ENCODE results near the gene CBLB. TPM values are rescaled to one million over a fixed set of nuclear protein-coding genes. Genes with fewer than 3 reads are reported as not detected.

CBLB gene
- total RNA-seq, 1 donor from 2014 or later, result 19.8 TPM

GRCh38 chr3:105674437-105675065 is 194.3 kb downstream of the CBLB start:
- no peaks in the 10 kb centered on the region for H3K9me3 ChIP-seq (ENCODE audit: control insufficient read depth in 3 of 3, low read length in 3 of 3)
- H3K4me3 ChIP-seq (ENCODE audit: low read length in 3 of 3), result no peak overlapping the region
- H3K4me1 ChIP-seq (ENCODE audit: control insufficient read depth in 3 of 3, insufficient read depth in 3 of 3, low read length in 3 of 3), result no peaks in the 10 kb centered on the region
- no peak overlapping the region for H3K27ac ChIP-seq (ENCODE audit: low read depth, low read length)
- H3K9ac ChIP-seq (ENCODE audit: low read depth in 1 of 3, low read length in 3 of 3), result no peak overlapping the region
- peaks cover 8 to 26% (median 14%) of the 10 kb centered on the region in 3 donors for H3K36me3 ChIP-seq (ENCODE audit: control insufficient read depth in 3 of 3, insufficient read depth in 3 of 3, low read length in 3 of 3)
- H3K27me3 ChIP-seq (ENCODE audit: control insufficient read depth in 3 of 3, insufficient read depth in 3 of 3, low read length in 3 of 3), result no peaks in the 10 kb centered on the region

- H3K4me1 ChIP-seq (ENCODE audit: control insufficient read depth in 3 of 3, insufficient read depth in 3 of 3, low read length in 3 of 3), result no peaks in the 10 kb centered on the region
- no peaks in the 10 kb centered on the region for H3K27me3 ChIP-seq (ENCODE audit: control insufficient read depth in 3 of 3, insufficient read depth in 3 of 3, low read length in 3 of 3)
- no peak overlapping the region for H3K9ac ChIP-seq (ENCODE audit: low read depth in 1 of 3, low read length in 3 of 3)
- no peak overlapping the region for H3K4me3 ChIP-seq (ENCODE audit: low read length in 3 of 3)
- peaks cover 9 to 27% (median 21%) of the 10 kb centered on the region in 3 donors for H3K36me3 ChIP-seq (ENCODE audit: control insufficient read depth in 3 of 3, insufficient read depth in 3 of 3, low read length in 3 of 3)
- H3K9me3 ChIP-seq (ENCODE audit: control insufficient read depth in 3 of 3, low read length in 3 of 3), result no peaks in the 10 kb centered on the region
- H3K27ac ChIP-seq (ENCODE audit: low read depth, low read length), result no peak overlapping the region
These were observed 195.8 kb downstream of the CBLB start for GRCh38 chr3:105672996-105673395.

GRCh38 chr3:105662306-105662705 is 206.5 kb downstream of the CBLB start:
- H3K36me3 ChIP-seq (ENCODE audit: control insufficient read depth in 3 of 3, insufficient read depth in 3 of 3, low read length in 3 of 3), result peaks cover 6 to 9% (median 8%) of the 10 kb centered on the region in 3 donors
- H3K9ac ChIP-seq (ENCODE audit: low read depth in 1 of 3, low read length in 3 of 3), result no peak overlapping the region

GRCh38 chr3:105661461-105661860 is 207.4 kb downstream of the CBLB start:
- Histone ChIP-seq H3K27ac (ENCODE audit: low read depth, low read length) (no peak overlapping the region), H3K4me1 (ENCODE audit: control insufficient read depth in 3 of 3, insufficient read depth in 3 of 3, low read length in 3 of 3) (no peaks in the 10 kb centered on the region), H3K9me3 (ENCODE audit: control insufficient read depth in 3 of 3, low read length in 3 of 3) (no peaks in the 10 kb centered on the region), H3K4me3 (ENCODE audit: low read length in 3 of 3) (no peak overlapping the region), H3K27me3 (ENCODE audit: control insufficient read depth in 3 of 3, insufficient read depth in 3 of 3, low read length in 3 of 3) (no peaks in the 10 kb centered on the region), H3K36me3 (ENCODE audit: control insufficient read depth in 3 of 3, insufficient read depth in 3 of 3, low read length in 3 of 3) (peaks cover 6 to 11% (median 9%) of the 10 kb centered on the region in 3 donors), H3K9ac (ENCODE audit: low read depth in 1 of 3, low read length in 3 of 3) (no peak overlapping the region)

More at GRCh38 chr3:105662306-105662705, 206.5 kb downstream of the CBLB start:
- Histone ChIP-seq H3K4me3 (ENCODE audit: low read length in 3 of 3) (no peak overlapping the region), H3K27me3 (ENCODE audit: control insufficient read depth in 3 of 3, insufficient read depth in 3 of 3, low read length in 3 of 3) (no peaks in the 10 kb centered on the region), H3K4me1 (ENCODE audit: control insufficient read depth in 3 of 3, insufficient read depth in 3 of 3, low read length in 3 of 3) (no peaks in the 10 kb centered on the region), H3K27ac (ENCODE audit: low read depth, low read length) (no peak overlapping the region), H3K9me3 (ENCODE audit: control insufficient read depth in 3 of 3, low read length in 3 of 3) (no peaks in the 10 kb centered on the region)

- Histone ChIP-seq H3K9ac (ENCODE audit: low read depth in 1 of 3, low read length in 3 of 3) (no peak overlapping the region), H3K36me3 (ENCODE audit: control insufficient read depth in 3 of 3, insufficient read depth in 3 of 3, low read length in 3 of 3) (peaks cover 5 to 11% (median 6%) of the 10 kb centered on the region in 3 donors), H3K27me3 (ENCODE audit: control insufficient read depth in 3 of 3, insufficient read depth in 3 of 3, low read length in 3 of 3) (no peaks in the 10 kb centered on the region), H3K9me3 (ENCODE audit: control insufficient read depth in 3 of 3, low read length in 3 of 3) (no peaks in the 10 kb centered on the region), H3K27ac (ENCODE audit: low read depth, low read length) (no peak overlapping the region), H3K4me1 (ENCODE audit: control insufficient read depth in 3 of 3, insufficient read depth in 3 of 3, low read length in 3 of 3) (no peaks in the 10 kb centered on the region), H3K4me3 (ENCODE audit: low read length in 3 of 3) (no peak overlapping the region)
These were observed 211.9 kb downstream of the CBLB start for GRCh38 chr3:105656651-105657504.

GRCh38 chr3:105653868-105654267 is 214.9 kb downstream of the CBLB start:
- no peaks in the 10 kb centered on the region for H3K4me1 ChIP-seq (ENCODE audit: control insufficient read depth in 3 of 3, insufficient read depth in 3 of 3, low read length in 3 of 3)
- H3K27me3 ChIP-seq (ENCODE audit: control insufficient read depth in 3 of 3, insufficient read depth in 3 of 3, low read length in 3 of 3), result no peaks in the 10 kb centered on the region
- H3K9me3 ChIP-seq (ENCODE audit: control insufficient read depth in 3 of 3, low read length in 3 of 3), result no peaks in the 10 kb centered on the region
- no peak overlapping the region for H3K9ac ChIP-seq (ENCODE audit: low read depth in 1 of 3, low read length in 3 of 3)
- no peak overlapping the region for H3K4me3 ChIP-seq (ENCODE audit: low read length in 3 of 3)
- H3K27ac ChIP-seq (ENCODE audit: low read depth, low read length), result no peak overlapping the region
- H3K36me3 ChIP-seq (ENCODE audit: control insufficient read depth in 3 of 3, insufficient read depth in 3 of 3, low read length in 3 of 3), result peaks cover 4 to 10% (median 4%) of the 10 kb centered on the region in 3 donors

GRCh38 chr3:105653166-105653565 is 215.6 kb downstream of the CBLB start:
- H3K4me3 ChIP-seq (ENCODE audit: low read length in 3 of 3), result no peak overlapping the region
- H3K9ac ChIP-seq (ENCODE audit: low read depth in 1 of 3, low read length in 3 of 3), result no peak overlapping the region
- H3K36me3 ChIP-seq (ENCODE audit: control insufficient read depth in 3 of 3, insufficient read depth in 3 of 3, low read length in 3 of 3), result peaks cover 0 to 4% (median 0%) of the 10 kb centered on the region in 3 donors
- H3K27me3 ChIP-seq (ENCODE audit: control insufficient read depth in 3 of 3, insufficient read depth in 3 of 3, low read length in 3 of 3), result no peaks in the 10 kb centered on the region
- no peaks in the 10 kb centered on the region for H3K9me3 ChIP-seq (ENCODE audit: control insufficient read depth in 3 of 3, low read length in 3 of 3)
- H3K27ac ChIP-seq (ENCODE audit: low read depth, low read length), result no peak overlapping the region
- no peaks in the 10 kb centered on the region for H3K4me1 ChIP-seq (ENCODE audit: control insufficient read depth in 3 of 3, insufficient read depth in 3 of 3, low read length in 3 of 3)

- Histone ChIP-seq H3K9ac (ENCODE audit: low read depth in 1 of 3, low read length in 3 of 3) (no peak overlapping the region), H3K4me3 (ENCODE audit: low read length in 3 of 3) (no peak overlapping the region), H3K36me3 (ENCODE audit: control insufficient read depth in 3 of 3, insufficient read depth in 3 of 3, low read length in 3 of 3) (no peaks in the 10 kb centered on the region), H3K27me3 (ENCODE audit: control insufficient read depth in 3 of 3, insufficient read depth in 3 of 3, low read length in 3 of 3) (no peaks in the 10 kb centered on the region), H3K27ac (ENCODE audit: low read depth, low read length) (no peak overlapping the region), H3K4me1 (ENCODE audit: control insufficient read depth in 3 of 3, insufficient read depth in 3 of 3, low read length in 3 of 3) (no peaks in the 10 kb centered on the region), H3K9me3 (ENCODE audit: control insufficient read depth in 3 of 3, low read length in 3 of 3) (no peaks in the 10 kb centered on the region)
These were observed 219.3 kb downstream of the CBLB start for GRCh38 chr3:105649480-105649879.

GRCh38 chr3:105647047-105647446 is 221.8 kb downstream of the CBLB start:
- Histone ChIP-seq H3K9ac (ENCODE audit: low read depth in 1 of 3, low read length in 3 of 3) (no peak overlapping the region), H3K4me1 (ENCODE audit: control insufficient read depth in 3 of 3, insufficient read depth in 3 of 3, low read length in 3 of 3) (no peaks in the 10 kb centered on the region), H3K27ac (ENCODE audit: low read depth, low read length) (no peak overlapping the region), H3K4me3 (ENCODE audit: low read length in 3 of 3) (no peak overlapping the region), H3K9me3 (ENCODE audit: control insufficient read depth in 3 of 3, low read length in 3 of 3) (no peaks in the 10 kb centered on the region), H3K27me3 (ENCODE audit: control insufficient read depth in 3 of 3, insufficient read depth in 3 of 3, low read length in 3 of 3) (no peaks in the 10 kb centered on the region), H3K36me3 (ENCODE audit: control insufficient read depth in 3 of 3, insufficient read depth in 3 of 3, low read length in 3 of 3) (no peaks in the 10 kb centered on the region)

- Histone ChIP-seq H3K4me1 (ENCODE audit: control insufficient read depth in 3 of 3, insufficient read depth in 3 of 3, low read length in 3 of 3) (no peaks in the 10 kb centered on the region), H3K27me3 (ENCODE audit: control insufficient read depth in 3 of 3, insufficient read depth in 3 of 3, low read length in 3 of 3) (no peaks in the 10 kb centered on the region), H3K9me3 (ENCODE audit: control insufficient read depth in 3 of 3, low read length in 3 of 3) (no peaks in the 10 kb centered on the region), H3K36me3 (ENCODE audit: control insufficient read depth in 3 of 3, insufficient read depth in 3 of 3, low read length in 3 of 3) (no peaks in the 10 kb centered on the region), H3K4me3 (ENCODE audit: low read length in 3 of 3) (no peak overlapping the region), H3K9ac (ENCODE audit: low read depth in 1 of 3, low read length in 3 of 3) (no peak overlapping the region), H3K27ac (ENCODE audit: low read depth, low read length) (no peak overlapping the region)
These were observed 229.7 kb downstream of the CBLB start for GRCh38 chr3:105639131-105639530.
